Transverse colon (tissue), 4 donors: ENCODE data around the gene AKT1S1. TPM values are rescaled to one million over a fixed set of nuclear protein-coding genes. Genes with fewer than 3 reads are reported as not detected.
A peak's percentile ranks its signal among the peaks of the same experiment; 100 is the strongest.

Source experiments
- DNase-seq: peaks from one replicate; pipeline ENCODE4 v3.0.0-alpha.2; 2019
- H3K27ac ChIP-seq, 4 donors: fragments of 200-600 bp; sonication (generic); 2 replicates each; pipeline ENCODE4 v1.5.1; 2016 to 2018; ENCODE audit warnings: inconsistent platforms in 4 of 4
- H3K27me3 ChIP-seq: fragments of 200-600 bp; sonication (generic); 2 replicates; pipeline ENCODE4 v1.5.1; 2017; ENCODE audit warnings: inconsistent platforms
- H3K36me3 ChIP-seq, 4 donors: fragments of 200-600 bp; sonication (generic); 2 replicates each; pipeline ENCODE4 v1.5.1; 2017 to 2019; ENCODE audit warnings: inconsistent platforms in 4 of 4
- H3K4me1 ChIP-seq, 4 donors: fragments of 200-600 bp; sonication (generic); 2 replicates each; pipeline ENCODE4 v1.5.1; 2017 to 2020; ENCODE audit warnings: inconsistent platforms in 4 of 4
- H3K4me3 ChIP-seq, 4 donors: fragments of 200-600 bp; sonication (generic); 1 replicate in 1 of 4; 2 replicates in 3 of 4; pipeline versions ENCODE4 v1.5.1 to v1.6.1; 2017 to 2019; ENCODE audit warnings: inconsistent platforms in 4 of 4
- H3K9me3 ChIP-seq, 2 donors: fragments of 200-600 bp; sonication (generic); 2 replicates each; pipeline ENCODE4 v1.5.1; 2017 to 2019; ENCODE audit warnings: inconsistent platforms in 2 of 2
- EP300 ChIP-seq: sonication (generic); formaldehyde crosslinking; IDR thresholded peaks from one replicate; pipeline ENCODE4 v1.6.1; 2017; ENCODE audit warnings: antibody characterized with exemption, low read depth
- POLR2A ChIP-seq: fragments of 450-650 bp; IDR thresholded peaks from one replicate; pipeline ENCODE4 v1.6.1; 2016; ENCODE audit warnings: antibody characterized with exemption, mild to moderate bottlenecking, moderate library complexity
- POLR2AphosphoS5 ChIP-seq, 3 donors: sonication (generic); formaldehyde crosslinking; IDR thresholded peaks; one replicate each; pipeline ENCODE4 v1.6.1; 2016; ENCODE audit warnings: antibody characterized with exemption in 3 of 3
- WGBS, 2 donors: methylation state at CpG; one replicate each; pipeline ENCODE4 v1.1.5; 2018; ENCODE audit warnings: low coverage in 1 of 2; 5-methylcytosine and 5-hydroxymethylcytosine counted together
- in situ Hi-C, 4 donors: fragments of 200-750 bp; cut with MboI; loops; one replicate each; pipeline versions ENCODE4 v1.15.0 to v1.15.1; 2017; ENCODE audit warnings: low sequenced_read_pairs in 3 of 4, low pct_ligation_motif_present in 1 of 4, low pct_unique_long_range_greater_than_20kb in 1 of 4
- intact Hi-C: fragments of 100-400 bp; cut with DNase I; formaldehyde crosslinking; loops from one replicate; pipeline ENCODE4 v1.15.1; 2023; ENCODE audit warnings: low total_unique reads
- total RNA-seq, 4 donors: library from RNA; depleted of rRNA; stranded (reverse); fragments of >200 nt; gene quantifications; one replicate each; pipeline ENCODE4 v1.1.0, GENCODE V29; 2016
- TF ChIP-seq, protein P1 (sequence below), 5 experiments: fragments of 200-600 bp in 3 of 5; fragments of 450-650 bp in 2 of 5; sonication (generic) in 3 of 5; IDR thresholded peaks; 1 replicate in 2 of 5; 2 replicates in 3 of 5; pipeline ENCODE4 v1.5.1; 2016 to 2017; ENCODE audit warnings: antibody characterized with exemption in 5 of 5, inconsistent platforms in 3 of 5, mild to moderate bottlenecking in 2 of 5, moderate library complexity in 1 of 5

AKT1S1 gene
- total RNA-seq, 4 donors from 2014 or later = 15.3 to 29.7 (median 22.7) TPM

DNA sequence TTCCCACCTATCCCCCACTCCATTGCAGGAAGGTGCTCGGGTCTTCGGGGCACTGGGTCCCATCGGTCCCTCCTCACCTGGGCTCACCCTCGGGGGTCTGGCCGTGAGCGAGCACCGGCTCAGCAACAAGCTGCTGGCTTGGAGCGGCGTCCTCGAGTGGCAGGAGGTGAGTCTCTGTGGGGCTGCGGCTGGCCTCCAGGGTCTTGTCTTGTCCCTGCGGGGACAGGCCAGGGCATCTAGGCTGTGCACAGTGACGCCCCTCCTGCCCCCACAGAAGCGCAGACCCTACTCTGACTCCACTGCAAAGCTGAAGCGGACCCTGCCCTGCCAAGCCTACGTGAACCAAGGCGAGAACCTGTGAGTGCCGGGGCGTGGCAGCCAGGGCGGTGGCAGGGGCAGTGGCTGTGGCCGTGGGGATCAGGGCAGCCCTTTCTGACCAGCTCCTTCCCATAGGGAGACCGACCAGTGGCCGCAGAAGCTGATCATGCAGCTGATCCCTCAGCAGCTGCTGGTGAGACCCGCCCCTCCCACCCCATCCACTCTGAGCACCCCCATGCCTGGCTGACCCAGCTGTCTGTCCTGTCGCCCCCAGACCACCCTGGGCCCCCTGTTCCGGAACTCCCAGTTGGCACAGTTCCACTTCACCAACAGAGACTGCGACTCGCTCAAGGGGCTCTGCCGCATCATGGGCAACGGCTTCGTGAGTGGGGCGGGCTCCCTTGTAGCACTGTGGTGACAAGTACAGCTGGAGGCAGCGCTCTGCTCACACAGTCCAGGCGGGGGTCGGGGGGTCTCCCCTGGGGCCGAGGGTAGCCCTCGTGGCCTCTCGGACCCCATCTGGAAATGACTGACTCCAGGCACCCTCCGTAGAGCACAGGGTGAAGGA is 22.5 kb downstream of the AKT1S1 start:
- no peak overlapping the region for H3K4me3 ChIP-seq
- 87% methylated on average over 29 of the region's 39 CpGs; no CpG with 5 or more reads in 1 of the 2 donors for WGBS, 2 donors
- no peaks in the 10 kb centered on the region for H3K27me3 ChIP-seq
- H3K9me3 ChIP-seq = no peaks in the 10 kb centered on the region
- intact Hi-C loops = loop anchor here (5.0 kb wide), 1 partner anchor 37 kb away; the partner anchor contains the start of gene MED25
- no peak for DNase-seq
- peaks cover 0 to 6% (median 2%) of the 10 kb centered on the region in 4 donors for H3K36me3 ChIP-seq
- H3K4me1 ChIP-seq = peaks cover 15 to 28% (median 22%) of the 10 kb centered on the region in 4 donors
- TF ChIP-seq EP300 = no peak
- TF ChIP-seq, protein P1, sequence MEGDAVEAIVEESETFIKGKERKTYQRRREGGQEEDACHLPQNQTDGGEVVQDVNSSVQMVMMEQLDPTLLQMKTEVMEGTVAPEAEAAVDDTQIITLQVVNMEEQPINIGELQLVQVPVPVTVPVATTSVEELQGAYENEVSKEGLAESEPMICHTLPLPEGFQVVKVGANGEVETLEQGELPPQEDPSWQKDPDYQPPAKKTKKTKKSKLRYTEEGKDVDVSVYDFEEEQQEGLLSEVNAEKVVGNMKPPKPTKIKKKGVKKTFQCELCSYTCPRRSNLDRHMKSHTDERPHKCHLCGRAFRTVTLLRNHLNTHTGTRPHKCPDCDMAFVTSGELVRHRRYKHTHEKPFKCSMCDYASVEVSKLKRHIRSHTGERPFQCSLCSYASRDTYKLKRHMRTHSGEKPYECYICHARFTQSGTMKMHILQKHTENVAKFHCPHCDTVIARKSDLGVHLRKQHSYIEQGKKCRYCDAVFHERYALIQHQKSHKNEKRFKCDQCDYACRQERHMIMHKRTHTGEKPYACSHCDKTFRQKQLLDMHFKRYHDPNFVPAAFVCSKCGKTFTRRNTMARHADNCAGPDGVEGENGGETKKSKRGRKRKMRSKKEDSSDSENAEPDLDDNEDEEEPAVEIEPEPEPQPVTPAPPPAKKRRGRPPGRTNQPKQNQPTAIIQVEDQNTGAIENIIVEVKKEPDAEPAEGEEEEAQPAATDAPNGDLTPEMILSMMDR (IDR thresholded peaks at IDR 0.05) = no peak
- TF ChIP-seq POLR2A = no peak
- TF ChIP-seq POLR2AphosphoS5 (IDR thresholded peaks at IDR 0.05) = no peak
- in situ Hi-C loops = loop anchor here in 1 of 4 donors (25.0 kb wide), 1 partner anchor 367 kb away; the partner anchor contains the start of genes RPL13A and RPS11
- no peak overlapping the region for H3K27ac ChIP-seq

DNA sequence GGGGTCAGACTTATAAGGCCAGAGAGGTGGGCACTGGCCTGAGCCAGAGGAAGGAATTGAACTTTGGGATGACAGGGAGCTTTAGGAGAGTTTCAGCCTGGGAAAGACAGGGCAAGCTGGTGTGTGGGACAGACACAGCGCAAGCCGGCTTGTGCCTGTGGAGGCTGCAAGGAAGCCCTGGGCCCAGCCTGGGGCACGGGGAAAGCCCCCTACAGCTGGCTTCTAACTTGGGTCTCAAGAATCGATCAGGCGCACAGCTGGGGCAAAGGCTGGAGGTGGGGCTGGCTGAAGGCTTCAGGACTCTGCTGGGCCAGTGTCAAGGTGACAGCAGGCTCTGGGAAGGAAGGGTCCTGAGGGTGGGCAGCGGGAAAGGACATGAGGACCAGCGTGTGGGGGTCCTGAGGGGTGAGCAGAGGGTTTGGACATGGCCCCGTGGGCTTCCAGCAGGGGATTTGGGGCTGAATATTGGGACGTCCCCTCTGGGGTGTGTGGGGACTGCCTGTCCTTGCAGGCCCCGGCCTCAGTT is 23.2 kb downstream of the AKT1S1 start:
- peaks cover 15 to 30% (median 22%) of the 10 kb centered on the region in 4 donors for H3K4me1 ChIP-seq
- DNase-seq = no peak
- no peaks in the 10 kb centered on the region for H3K27me3 ChIP-seq
- no peak overlapping the region for H3K27ac ChIP-seq
- TF ChIP-seq POLR2A = no peak
- TF ChIP-seq POLR2AphosphoS5 (IDR thresholded peaks at IDR 0.05) = no peak
- TF ChIP-seq EP300 = no peak
- TF ChIP-seq, protein P1 (IDR thresholded peaks at IDR 0.05) = no peak
- intact Hi-C loops (loop anchor here (5.0 kb wide), 1 partner anchor 37 kb away; the partner anchor contains the start of gene MED25), in situ Hi-C loops (loop anchor here in 1 of 4 donors (25.0 kb wide), 1 partner anchor 367 kb away; the partner anchor contains the start of genes RPL13A and RPS11)
- H3K9me3 ChIP-seq = no peaks in the 10 kb centered on the region
- WGBS, 2 donors = 81% methylated on average over 10 of the region's 10 CpGs; no CpG with 5 or more reads in 1 of the 2 donors
- H3K36me3 ChIP-seq = peaks cover 0 to 6% (median 2%) of the 10 kb centered on the region in 4 donors
- H3K4me3 ChIP-seq = no peak overlapping the region

GRCh38 chr19:49852631-49853126 is 24.5 kb downstream of the AKT1S1 start:
- peaks cover 15 to 30% (median 22%) of the 10 kb centered on the region in 4 donors for H3K4me1 ChIP-seq
- peaks cover 0 to 6% (median 2%) of the 10 kb centered on the region in 4 donors for H3K36me3 ChIP-seq
- peak overlapping the region in 1 of 4 donors; percentile 79 for H3K4me3 ChIP-seq
- TF ChIP-seq EP300 (no peak), POLR2A (no peak), POLR2AphosphoS5 (IDR thresholded peaks at IDR 0.05) (no peak)
- TF ChIP-seq, protein P1 (IDR thresholded peaks at IDR 0.05) = no peak
- H3K27me3 ChIP-seq = no peaks in the 10 kb centered on the region
- H3K9me3 ChIP-seq = no peaks in the 10 kb centered on the region
- in situ Hi-C loops (loop anchor here in 1 of 4 donors (25.0 kb wide), 1 partner anchor 365 kb away; the partner anchor contains the start of genes RPL13A and RPS11), intact Hi-C loops (loop anchor here (5.0 kb wide), 1 partner anchor 35 kb away; the partner anchor contains the start of gene MED25)
- 67 to 74% methylated on average over 6 to 14 of the region's 14 CpGs for WGBS, 2 donors
- H3K27ac ChIP-seq = peak overlapping the region in 1 of 4 donors; percentile 98
- no peak for DNase-seq
